IMR-90 (cell line): ENCODE data around the gene PPP2R2D. TPM values are rescaled to one million over a fixed set of nuclear protein-coding genes. Genes with fewer than 3 reads are reported as not detected.

Experiments used
- ATAC-seq: fragments of 200-7000 bp; cut with Tn5 transposase; 2 replicates; pipeline ENCODE4 v1.9.1; 2020; ENCODE audit warnings: low read depth, mild to moderate bottlenecking, moderate library complexity
- BruUV-seq: library from RNA; stranded (reverse); fragments of 400-500 nt; replicated peaks from 2 replicates; lab custom pipeline; 2021; lab: Mats Ljungman, UMichigan
- CTCF ChIA-PET: fragments of 300-600 bp; formaldehyde crosslinking; extraction: SDS; loops from one replicate; lab custom pipeline; 2021; ENCODE audit warnings: antibody characterized with exemption; lab: Yijun Ruan, JAX
- POLR2A ChIA-PET: fragments of 300-600 bp; sonication (Branson Sonifier 250); formaldehyde crosslinking; loops from one replicate; lab custom pipeline; 2022; ENCODE audit warnings: antibody characterized with exemption; ENCODE audit not compliant: unreplicated experiment; lab: Charles Lee
- DNase-seq: peaks from one replicate; pipeline ENCODE4 v3.0.0; 2013
- H2AFZ ChIP-seq: replicated peaks from 2 replicates; pipeline ENCODE3; 2013; ENCODE audit warnings: low read length, mild to moderate bottlenecking; ENCODE audit not compliant: poor library complexity
- H2AK5ac ChIP-seq: 2 replicates; pipeline ENCODE4 v1.6.1; 2013; ENCODE audit warnings: low read depth, low read length, inconsistent platforms
- H2AK9ac ChIP-seq: replicated peaks from 2 replicates; pipeline ENCODE3; 2013; ENCODE audit warnings: mild to moderate bottlenecking, low read depth, low read length, moderate library complexity; ENCODE audit not compliant: poor library complexity
- H2BK120ac ChIP-seq: 2 replicates; pipeline ENCODE4 v1.6.1; 2013; ENCODE audit warnings: low read depth, low read length, inconsistent platforms
- H2BK15ac ChIP-seq: 3 replicates; pipeline ENCODE4 v1.6.1; 2013; ENCODE audit warnings: low read depth, low read length, inconsistent platforms
- H2BK20ac ChIP-seq: 2 replicates; pipeline ENCODE4 v1.6.1; 2013; ENCODE audit warnings: low read depth, mild to moderate bottlenecking, inconsistent platforms, low read length, moderate library complexity
- H2BK5ac ChIP-seq: 2 replicates; pipeline ENCODE4 v1.6.1; 2013; ENCODE audit warnings: mild to moderate bottlenecking, low read depth, low read length, inconsistent platforms; ENCODE audit not compliant: poor library complexity, severe bottlenecking
- H3K14ac ChIP-seq: replicated peaks from 2 replicates; pipeline ENCODE4 v1.6.1; 2013; ENCODE audit warnings: low read depth, low read length, inconsistent platforms
- H3K18ac ChIP-seq: 2 replicates; pipeline ENCODE4 v1.6.1; 2013; ENCODE audit warnings: low read depth, low read length, control low read depth
- H3K23ac ChIP-seq: 2 replicates; pipeline ENCODE4 v1.6.1; 2013; ENCODE audit warnings: low read depth, low read length, inconsistent platforms
- H3K27ac ChIP-seq: 2 replicates; pipeline ENCODE4 v1.5.1; 2013; ENCODE audit warnings: mild to moderate bottlenecking, control low read depth, low read length; ENCODE audit not compliant: insufficient read depth
- H3K27me3 ChIP-seq: 2 replicates; pipeline ENCODE4 v1.6.1; 2013; ENCODE audit warnings: low read length; ENCODE audit not compliant: control insufficient read depth, insufficient read depth
- H3K36me3 ChIP-seq: 2 replicates; pipeline ENCODE4 v1.6.1; 2013; ENCODE audit warnings: low read length, mixed read lengths; ENCODE audit not compliant: control insufficient read depth, insufficient read depth
- H3K4ac ChIP-seq: 2 replicates; pipeline ENCODE4 v1.6.1; 2013; ENCODE audit warnings: low read depth, low read length, inconsistent platforms
- H3K4me1 ChIP-seq: 2 replicates; pipeline ENCODE4 v1.6.1; 2013; ENCODE audit warnings: low read length, mixed read lengths; ENCODE audit not compliant: control insufficient read depth, insufficient read depth
- H3K4me2 ChIP-seq: 2 replicates; pipeline ENCODE4 v1.6.1; 2013; ENCODE audit warnings: low read depth, mild to moderate bottlenecking, control low read depth, low read length, moderate library complexity
- H3K4me3 ChIP-seq: 2 replicates; pipeline ENCODE4 v1.5.1; 2013; ENCODE audit warnings: low read depth, mild to moderate bottlenecking, control low read depth, low read length, moderate library complexity; ENCODE audit not compliant: insufficient read depth
- H3K56ac ChIP-seq: 2 replicates; pipeline ENCODE4 v1.6.1; 2013; ENCODE audit warnings: low read length, inconsistent platforms; ENCODE audit not compliant: insufficient read depth; ENCODE audit errors: extremely low read depth
- H3K79me1 ChIP-seq, 2 experiments: 2 replicates each; pipeline ENCODE4 v1.6.1; 2013; ENCODE audit warnings: low read length in 2 of 2, inconsistent platforms in 1 of 2, low read depth in 1 of 2
- H3K9ac ChIP-seq: 2 replicates; pipeline ENCODE4 v1.6.1; 2013; ENCODE audit warnings: low read depth, low read length, control low read depth
- H3K9me1 ChIP-seq: 2 replicates; pipeline ENCODE4 v1.6.1; 2013; ENCODE audit warnings: low read length, inconsistent platforms; ENCODE audit not compliant: insufficient read depth
- H3K9me3 ChIP-seq: 2 replicates; pipeline ENCODE4 v1.6.1; 2013; ENCODE audit warnings: low read length; ENCODE audit not compliant: control insufficient read depth, insufficient read depth
- H4K20me1 ChIP-seq: 2 replicates; pipeline ENCODE4 v1.6.1; 2013; ENCODE audit warnings: low read length, inconsistent platforms; ENCODE audit not compliant: insufficient read depth
- H4K5ac ChIP-seq: 2 replicates; pipeline ENCODE4 v1.6.1; 2013; ENCODE audit warnings: mild to moderate bottlenecking, low read depth, low read length, control low read depth
- H4K8ac ChIP-seq, 2 experiments: 2 replicates each; pipeline ENCODE4 v1.6.1; 2013; ENCODE audit warnings: low read depth in 2 of 2, low read length in 2 of 2, control low read depth in 1 of 2, inconsistent platforms in 1 of 2
- H4K91ac ChIP-seq: 2 replicates; pipeline ENCODE4 v1.6.1; 2013; ENCODE audit warnings: low read depth, low read length, inconsistent platforms; ENCODE audit not compliant: insufficient read depth
- BHLHE40 ChIP-seq: fragments of 150-350 bp; IDR thresholded peaks from 2 replicates; pipeline ENCODE4 v1.6.1; 2016; ENCODE audit warnings: mild to moderate bottlenecking, low read depth, low read length
- CEBPB ChIP-seq: IDR thresholded peaks from 2 replicates; pipeline ENCODE4 v1.6.1; 2012; ENCODE audit warnings: low read depth, low read length, improper control_type of control experiment
- FOS ChIP-seq: fragments of 150-350 bp; IDR thresholded peaks from 2 replicates; pipeline ENCODE4 v1.6.1; 2016; ENCODE audit warnings: low read depth, low read length
- MAFK ChIP-seq: IDR thresholded peaks from 2 replicates; pipeline ENCODE4 v1.6.1; 2012; ENCODE audit warnings: low read depth, low read length, improper control_type of control experiment
- MAZ ChIP-seq: IDR thresholded peaks from 2 replicates; pipeline ENCODE4 v1.6.1; 2012; ENCODE audit warnings: low read depth, mild to moderate bottlenecking, low read length, improper control_type of control experiment, moderate library complexity, borderline replicate concordance
- NFE2L2 ChIP-seq: fragments of 150-350 bp; IDR thresholded peaks from 2 replicates; pipeline ENCODE4 v1.6.1; 2016; ENCODE audit warnings: low read depth, mild to moderate bottlenecking, low read length
- POLR2A ChIP-seq: IDR thresholded peaks from 2 replicates; pipeline ENCODE4 v1.6.1; 2012; ENCODE audit warnings: mild to moderate bottlenecking, low read depth, low read length
- RCOR1 ChIP-seq: IDR thresholded peaks from 2 replicates; pipeline ENCODE4 v1.6.1; 2012; ENCODE audit warnings: mild to moderate bottlenecking, low read length, improper control_type of control experiment; ENCODE audit not compliant: insufficient replicate concordance
- RFX5 ChIP-seq: IDR thresholded peaks from 2 replicates; pipeline ENCODE4 v1.8.0; 2012; ENCODE audit warnings: low read depth, mild to moderate bottlenecking, low read length, moderate library complexity
- SMC3 ChIP-seq: fragments of 150-350 bp; IDR thresholded peaks from 2 replicates; pipeline ENCODE4 v1.6.1; 2016; ENCODE audit warnings: low read depth, mild to moderate bottlenecking, antibody characterized with exemption, low read length, moderate library complexity
- WGBS, 2 experiments: methylation state at CpG; one replicate each; pipeline versions ENCODE4 v1.1.5 to v1.1.7; 2013; ENCODE audit warnings: missing lambda C conversion rate in 2 of 2; ENCODE audit not compliant: insufficient read length in 1 of 2; ENCODE audit errors: extremely low coverage in 2 of 2; 5-methylcytosine and 5-hydroxymethylcytosine counted together
- dilution Hi-C: fragments of 300-500 bp; cut with HindIII; formaldehyde crosslinking; loops from one replicate; pipeline ENCODE4 v1.14.3; 2018; ENCODE audit warnings: low sequenced_read_pairs; ENCODE audit not compliant: unreplicated experiment
- in situ Hi-C: fragments of 300-500 bp; cut with MboI; formaldehyde crosslinking; loops from 3 replicates; pipeline ENCODE4 v1.14.3; 2019; ENCODE audit warnings: low sequenced_read_pairs, inconsistent platforms, mixed read lengths
- intact Hi-C: fragments of 100-400 bp; cut with micrococcal nuclease; formaldehyde crosslinking; loops from 2 replicates; pipeline ENCODE4 v1.10.0; 2022
- polyA plus RNA-seq, 3 experiments: library from polyadenylated mRNA; depleted of rRNA; stranded (reverse); fragments of >200 nt; gene quantifications; 2 replicates each; pipeline ENCODE4 v1.2.3, GENCODE V29; 2012; ENCODE audit warnings: low replicate concordance in 1 of 3
- total RNA-seq: library from RNA; depleted of rRNA; stranded (reverse); fragments of >200 nt; gene quantifications from 2 replicates; pipeline ENCODE4 v1.2.3, GENCODE V29; 2012
- TF ChIP-seq, protein P1 (sequence below): conservative IDR thresholded peaks from 2 replicates; pipeline ENCODE4 v1.5.1; 2012; ENCODE audit warnings: mild to moderate bottlenecking, low read depth, low read length, improper control_type of control experiment

Gene PPP2R2D
- total and polyA plus RNA-seq, 2 of the 4 experiments (the other 2 are of a cell fraction): 22.8 to 23.8 TPM

DNA sequence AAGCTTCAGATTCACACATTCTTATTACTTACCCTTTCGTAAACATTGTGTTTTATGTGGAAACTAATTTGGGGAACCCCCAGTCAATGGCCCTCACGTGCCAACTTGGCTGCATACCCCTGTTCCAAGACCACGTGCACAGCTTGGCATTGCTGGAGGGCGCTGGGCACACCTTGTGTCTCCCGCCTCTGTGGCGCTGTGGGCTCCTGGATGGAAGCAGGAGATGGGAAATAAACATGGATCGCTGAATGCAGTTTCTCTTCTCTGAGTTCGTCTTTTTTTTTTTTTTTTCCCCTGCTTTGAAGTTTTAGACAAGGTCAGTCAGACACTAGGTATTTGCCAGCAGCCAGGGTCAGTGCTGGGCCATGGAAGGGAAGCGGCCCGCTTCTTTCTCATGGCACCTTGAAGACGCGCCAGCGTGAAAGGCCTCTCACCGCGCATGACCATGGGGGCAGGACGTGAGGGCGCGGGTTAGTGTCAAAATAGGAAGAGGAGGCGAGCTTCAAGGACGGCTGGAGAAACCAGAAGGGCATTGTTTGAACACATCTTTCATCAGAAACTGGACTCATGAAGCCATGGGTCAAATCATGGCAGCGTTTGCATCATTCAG, 53.7 kb downstream of the PPP2R2D start:
- H3K23ac ChIP-seq: no peak overlapping the region
- H3K27me3 ChIP-seq: no peaks in the 10 kb centered on the region
- H4K20me1 ChIP-seq: peaks cover 6% of the 10 kb centered on the region
- H2BK5ac ChIP-seq: no peak overlapping the region
- BruUV-seq: no TSS peak
- no peak overlapping the region for H4K5ac ChIP-seq
- no peak overlapping the region for H3K4ac ChIP-seq
- no peak overlapping the region for H2AK5ac ChIP-seq
- H3K9ac ChIP-seq: no peak overlapping the region
- intact Hi-C loops: no loop called here
- ChIA-PET POLR2A (no interaction called here), CTCF (no interaction called here)
- H2BK15ac ChIP-seq: no peak overlapping the region
- 85% methylated on average over 8 of the region's 21 CpGs; no CpG with 5 or more reads in 1 of the 2 experiments for WGBS, 2 experiments
- H3K4me2 ChIP-seq: no peak overlapping the region
- no peak overlapping the region for H2BK20ac ChIP-seq
- no peak overlapping the region for H4K8ac ChIP-seq
- no peak overlapping the region for H2AFZ ChIP-seq
- H2BK120ac ChIP-seq: no peak overlapping the region
- in situ Hi-C loops: no loop called here
- no peaks in the 10 kb centered on the region; the same call in 1 of the 2 replicates for H3K9me1 ChIP-seq
- no peak overlapping the region for H3K4me3 ChIP-seq
- no peak overlapping the region for H3K27ac ChIP-seq
- peaks cover 3 to 27% of the 10 kb centered on the region in 2 experiments for H3K79me1 ChIP-seq
- no peak overlapping the region for H4K91ac ChIP-seq
- ATAC-seq (no peak), DNase-seq (no peak)
- no peaks in the 10 kb centered on the region for H3K9me3 ChIP-seq
- H3K56ac ChIP-seq: no peak overlapping the region
- no peak overlapping the region for H3K18ac ChIP-seq
- no peak overlapping the region for H3K14ac ChIP-seq
- peaks cover 28% of the 10 kb centered on the region for H3K36me3 ChIP-seq
- H3K4me1 ChIP-seq: no peaks in the 10 kb centered on the region
- no peak overlapping the region for H2AK9ac ChIP-seq
- dilution Hi-C loops: no loop called here
- TF ChIP-seq FOS (no peak), BHLHE40 (no peak), NFE2L2 (no peak), RCOR1 (no peak), RFX5 (no peak), MAZ (no peak), SMC3 (no peak), CEBPB (no peak), POLR2A (no peak), MAFK (no peak)
- TF ChIP-seq, protein P1, sequence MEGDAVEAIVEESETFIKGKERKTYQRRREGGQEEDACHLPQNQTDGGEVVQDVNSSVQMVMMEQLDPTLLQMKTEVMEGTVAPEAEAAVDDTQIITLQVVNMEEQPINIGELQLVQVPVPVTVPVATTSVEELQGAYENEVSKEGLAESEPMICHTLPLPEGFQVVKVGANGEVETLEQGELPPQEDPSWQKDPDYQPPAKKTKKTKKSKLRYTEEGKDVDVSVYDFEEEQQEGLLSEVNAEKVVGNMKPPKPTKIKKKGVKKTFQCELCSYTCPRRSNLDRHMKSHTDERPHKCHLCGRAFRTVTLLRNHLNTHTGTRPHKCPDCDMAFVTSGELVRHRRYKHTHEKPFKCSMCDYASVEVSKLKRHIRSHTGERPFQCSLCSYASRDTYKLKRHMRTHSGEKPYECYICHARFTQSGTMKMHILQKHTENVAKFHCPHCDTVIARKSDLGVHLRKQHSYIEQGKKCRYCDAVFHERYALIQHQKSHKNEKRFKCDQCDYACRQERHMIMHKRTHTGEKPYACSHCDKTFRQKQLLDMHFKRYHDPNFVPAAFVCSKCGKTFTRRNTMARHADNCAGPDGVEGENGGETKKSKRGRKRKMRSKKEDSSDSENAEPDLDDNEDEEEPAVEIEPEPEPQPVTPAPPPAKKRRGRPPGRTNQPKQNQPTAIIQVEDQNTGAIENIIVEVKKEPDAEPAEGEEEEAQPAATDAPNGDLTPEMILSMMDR: no peak
